PC-9 (cell line): ENCODE results near the gene UBE2H. TPM values are rescaled to one million over a fixed set of nuclear protein-coding genes. Genes with fewer than 3 reads are reported as not detected.

Experiments used
- BruUV-seq: library from RNA; stranded (reverse); fragments of 400-500 nt; replicated peaks from 2 replicates; lab custom pipeline; 2021; lab: Mats Ljungman, UMichigan
- CTCF ChIA-PET: fragments of 300-600 bp; sonication (Branson Sonifier 250); formaldehyde crosslinking; loops from one replicate; lab custom pipeline; 2022; ENCODE audit warnings: antibody characterized with exemption; lab: Charles Lee
- POLR2A ChIA-PET: fragments of 300-600 bp; sonication (Branson Sonifier 250); formaldehyde crosslinking; loops from one replicate; lab custom pipeline; 2022; ENCODE audit warnings: antibody characterized with exemption; ENCODE audit not compliant: unreplicated experiment; lab: Charles Lee
- DNase-seq, 2 experiments: peaks; one replicate each; pipeline versions ENCODE4 v3.0.0 to v3.0.0-alpha.2; 2015 to 2022; ENCODE audit warnings: mixed read lengths in 1 of 2
- H2AFZ ChIP-seq: fragments of 200-600 bp; sonication (generic); 2 replicates; pipeline ENCODE4 v1.8.1; 2017; ENCODE audit warnings: antibody characterized with exemption
- H3F3A ChIP-seq: fragments of 200-600 bp; sonication (generic); 2 replicates; pipeline ENCODE4 v1.8.1; 2017; ENCODE audit warnings: antibody characterized with exemption, mild to moderate bottlenecking, low read depth; ENCODE audit not compliant: insufficient read depth
- H3K27ac ChIP-seq: fragments of 200-600 bp; sonication (generic); 2 replicates; pipeline ENCODE4 v1.6.1; 2016; ENCODE audit warnings: mixed run types
- H3K27me3 ChIP-seq: fragments of 200-600 bp; sonication (generic); 2 replicates; pipeline ENCODE4 v1.6.1; 2016; ENCODE audit warnings: low read depth, mixed run types; ENCODE audit not compliant: insufficient read depth
- H3K36me3 ChIP-seq: fragments of 200-600 bp; sonication (generic); 2 replicates; pipeline ENCODE4 v1.6.1; 2016; ENCODE audit warnings: low read depth, mixed run types
- H3K4me1 ChIP-seq: fragments of 200-600 bp; sonication (generic); replicated peaks from 2 replicates; pipeline ENCODE4 v1.6.1; 2016; ENCODE audit warnings: mixed run types; ENCODE audit not compliant: insufficient read depth
- H3K4me2 ChIP-seq: fragments of 200-600 bp; sonication (generic); 2 replicates; pipeline ENCODE4 v1.6.1; 2017; ENCODE audit warnings: mixed run types
- H3K4me3 ChIP-seq: fragments of 200-600 bp; sonication (generic); 2 replicates; pipeline ENCODE4 v1.6.1; 2016; ENCODE audit warnings: mixed run types
- H3K79me2 ChIP-seq: fragments of 200-600 bp; sonication (generic); 2 replicates; pipeline ENCODE4 v1.6.1; 2017; ENCODE audit warnings: low read depth, mixed run types
- H3K9me2 ChIP-seq: fragments of 200-600 bp; sonication (generic); 2 replicates; pipeline ENCODE4 v1.8.1; 2017; ENCODE audit warnings: mild to moderate bottlenecking; ENCODE audit not compliant: insufficient read depth
- H3K9me3 ChIP-seq: fragments of 200-600 bp; sonication (generic); 2 replicates; pipeline ENCODE4 v1.8.1; 2016; ENCODE audit warnings: low read depth; ENCODE audit not compliant: insufficient read depth
- H4K20me1 ChIP-seq: fragments of 200-600 bp; sonication (generic); 2 replicates; pipeline ENCODE4 v1.8.1; 2017; ENCODE audit not compliant: insufficient read depth
- CTCF ChIP-seq: fragments of 200-600 bp; sonication (generic); conservative IDR thresholded peaks from 2 replicates; pipeline ENCODE4 v1.6.1; 2017; ENCODE audit warnings: mixed run types, antibody characterized with exemption, mild to moderate bottlenecking, moderate library complexity
- EZH2 ChIP-seq: fragments of 200-600 bp; sonication (generic); IDR thresholded peaks from 2 replicates; pipeline ENCODE4 v1.8.0; 2017; ENCODE audit warnings: antibody characterized with exemption, low read depth
- intact Hi-C: fragments of 100-400 bp; cut with micrococcal nuclease; formaldehyde crosslinking; loops from one replicate; pipeline ENCODE4 v1.10.0; 2022; ENCODE audit not compliant: unreplicated experiment
- total RNA-seq: library from RNA; stranded (reverse); gene quantifications from 2 replicates; pipeline ENCODE4 v1.2.3, GENCODE V29; 2021

Gene UBE2H
- total RNA-seq, 1 experiment from 2014 or later = 211 TPM

- TF ChIP-seq EZH2 (no peak), CTCF (no peak)
- DNase-seq = no peak
- H3K36me3 ChIP-seq = no peaks in the 10 kb centered on the region
- CTCF ChIA-PET = interaction anchor here (0.9 kb wide), 1 partner anchor 125 kb away, joined by 5 read pairs; no protein-coding TSS in a partner anchor
- H3K27ac ChIP-seq = peak overlapping the region; percentile 100
- BruUV-seq = no TSS peak
- no peaks in the 10 kb centered on the region for H3K9me3 ChIP-seq
- intact Hi-C loops = loop anchor here (10.0 kb wide), 1 partner anchor 286 kb away; no protein-coding TSS in a partner anchor
- POLR2A ChIA-PET = interaction anchor here (2.1 kb wide), 2 partner anchors 19 to 58 kb away, joined by 17 to 25 read pairs; no protein-coding TSS in a partner anchor
- no peaks in the 10 kb centered on the region for H3K27me3 ChIP-seq
- H3K4me1 ChIP-seq = peaks cover 46% of the 10 kb centered on the region
- H3F3A ChIP-seq = peaks cover 52% of the 10 kb centered on the region
- H4K20me1 ChIP-seq = peaks cover 10% of the 10 kb centered on the region; the same call in 1 of the 2 replicates
- H3K4me2 ChIP-seq = peak overlapping the region; percentile 99
- H3K4me3 ChIP-seq = peak overlapping the region; percentile 76
- peaks cover 61% of the 10 kb centered on the region for H3K79me2 ChIP-seq
- H2AFZ ChIP-seq = no peak overlapping the region
- no peaks in the 10 kb centered on the region for H3K9me2 ChIP-seq
Measured at GRCh38 chr7:129950933-129951225, 1.9 kb downstream of the UBE2H start.

- Histone ChIP-seq H3K79me2 (peaks cover 66% of the 10 kb centered on the region), H3K9me2 (no peaks in the 10 kb centered on the region), H3K27me3 (no peaks in the 10 kb centered on the region), H3F3A (peaks cover 47% of the 10 kb centered on the region), H3K9me3 (no peaks in the 10 kb centered on the region), H3K4me2 (peak overlapping the region; percentile 99), H2AFZ (no peak overlapping the region), H3K4me3 (peak overlapping the region; percentile 76), H4K20me1 (peaks cover 11% of the 10 kb centered on the region; the same call in 1 of the 2 replicates), H3K27ac (peak overlapping the region; percentile 100), H3K4me1 (peaks cover 41% of the 10 kb centered on the region), H3K36me3 (no peaks in the 10 kb centered on the region)
- CTCF ChIA-PET = no interaction called here
- TF ChIP-seq CTCF (no peak), EZH2 (no peak)
- POLR2A ChIA-PET = interaction anchor here (0.7 to 2.2 kb wide), 5 partner anchors 8 to 59 kb away, joined by 3 to 52 read pairs (median 17); no protein-coding TSS in a partner anchor
- DNase-seq = no peak
- intact Hi-C loops = loop anchor here (10.0 kb wide), 1 partner anchor 286 kb away; no protein-coding TSS in a partner anchor
- no TSS peak for BruUV-seq
Measured at GRCh38 chr7:129950191-129950932, 2.4 kb downstream of the UBE2H start.

GRCh38 chr7:129949292-129950133, 3.2 kb downstream of the UBE2H start:
- H4K20me1 ChIP-seq = peaks cover 20% of the 10 kb centered on the region; the same call in 1 of the 2 replicates
- H3K4me2 ChIP-seq = peak overlapping the region; percentile 99
- H2AFZ ChIP-seq = no peak overlapping the region
- peak in 1 of 2 experiments; percentile 95 for DNase-seq
- H3K9me2 ChIP-seq = no peaks in the 10 kb centered on the region
- no peaks in the 10 kb centered on the region for H3K36me3 ChIP-seq
- H3F3A ChIP-seq = peaks cover 43% of the 10 kb centered on the region
- H3K79me2 ChIP-seq = peaks cover 75% of the 10 kb centered on the region
- no peaks in the 10 kb centered on the region for H3K27me3 ChIP-seq
- peaks cover 38% of the 10 kb centered on the region for H3K4me1 ChIP-seq
- TF ChIP-seq EZH2 (no peak), CTCF (no peak)
- intact Hi-C loops = loop anchor here (1.0 to 10.0 kb wide), 10 partner anchors 9 to 285 kb away; no protein-coding TSS in a partner anchor
- CTCF ChIA-PET = interaction anchor here (0.5 to 1.5 kb wide), 2 partner anchors 24 to 60 kb away, joined by 3 to 14 read pairs; no protein-coding TSS in a partner anchor
- BruUV-seq = TSS peak; percentile 91
- no peaks in the 10 kb centered on the region for H3K9me3 ChIP-seq
- peak overlapping the region; percentile 100 for H3K27ac ChIP-seq
- peak overlapping the region; percentile 76 for H3K4me3 ChIP-seq
- POLR2A ChIA-PET = interaction anchor here (0.5 to 2.2 kb wide), 12 partner anchors 9 to 446 kb away, joined by 3 to 52 read pairs (median 4); no protein-coding TSS in a partner anchor
